Hippocampal formation (tissue), 2 donors: ENCODE measurements around the gene SRPK2.

ENCODE experiments used
- DNase-seq, 2 donors: peaks; one replicate each; lab custom pipeline; 2025; lab: John Stamatoyannopoulos, UW

SRPK2 gene

GRCh38 chr7:105098863-105099515, 289.7 kb downstream of the SRPK2 start:
- DNase-seq: no peak

DNA sequence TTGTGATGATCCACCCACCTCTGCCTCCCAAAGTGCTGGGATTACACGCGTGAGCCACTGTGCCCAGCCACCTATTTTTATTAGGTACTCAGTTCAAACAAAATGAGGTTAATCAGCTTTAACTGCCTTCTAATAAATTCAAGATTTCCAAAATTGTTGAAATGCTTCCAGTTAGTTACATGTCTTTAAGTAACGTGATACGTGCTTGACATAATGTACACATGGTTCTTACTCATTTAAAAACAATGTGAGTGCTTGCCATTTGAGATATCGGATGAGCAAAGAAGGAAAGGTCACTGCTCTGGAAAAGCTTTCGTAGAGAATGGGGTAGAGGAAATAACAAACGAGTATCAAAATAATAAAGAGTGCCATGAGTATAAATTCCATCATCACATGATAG, 291.1 kb downstream of the SRPK2 start:
- no peak for DNase-seq

GRCh38 chr7:105096306-105096705, 292.4 kb downstream of the SRPK2 start:
- no peak for DNase-seq

DNA sequence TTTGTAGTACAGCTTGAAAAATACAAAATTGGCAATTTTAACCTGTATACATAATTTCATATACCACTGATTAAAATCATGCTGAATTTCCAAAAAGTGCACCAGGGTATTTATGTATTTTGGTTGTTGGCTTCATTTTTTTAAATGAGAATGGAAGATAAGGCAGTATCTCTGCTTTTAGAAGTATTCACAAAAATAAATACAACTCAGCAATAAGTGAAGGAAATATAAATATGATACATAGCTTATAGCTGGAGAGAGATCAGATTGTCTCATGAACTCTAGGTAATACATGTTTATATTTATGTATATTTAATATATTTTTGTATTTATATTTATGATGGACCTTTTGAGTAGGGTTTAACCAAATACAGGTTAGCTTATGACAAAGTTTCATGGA, 293.8 kb downstream of the SRPK2 start:
- no peak for DNase-seq

- no peak for DNase-seq
These were observed 300.3 kb downstream of the SRPK2 start for GRCh38 chr7:105088456-105088855.

DNA sequence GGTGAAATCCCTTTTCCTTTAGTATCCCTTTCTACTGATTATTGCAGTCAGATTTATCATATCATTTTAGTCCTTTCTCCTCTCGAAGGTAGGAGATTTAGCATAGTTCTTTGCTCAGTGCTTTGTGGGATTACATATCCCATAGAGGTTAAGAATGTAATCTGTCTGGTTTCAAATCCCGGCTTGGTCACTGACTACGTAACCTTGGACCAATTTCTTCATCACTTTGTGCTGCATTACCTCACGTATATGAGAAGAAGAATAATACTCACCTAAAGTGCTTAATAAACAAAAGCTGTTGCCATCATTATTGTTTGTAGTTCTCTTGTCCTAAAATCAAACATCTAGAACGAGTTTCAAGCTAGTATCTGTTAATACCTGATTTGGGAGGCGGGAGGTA, 300.7 kb downstream of the SRPK2 start:
- DNase-seq: no peak

DNA sequence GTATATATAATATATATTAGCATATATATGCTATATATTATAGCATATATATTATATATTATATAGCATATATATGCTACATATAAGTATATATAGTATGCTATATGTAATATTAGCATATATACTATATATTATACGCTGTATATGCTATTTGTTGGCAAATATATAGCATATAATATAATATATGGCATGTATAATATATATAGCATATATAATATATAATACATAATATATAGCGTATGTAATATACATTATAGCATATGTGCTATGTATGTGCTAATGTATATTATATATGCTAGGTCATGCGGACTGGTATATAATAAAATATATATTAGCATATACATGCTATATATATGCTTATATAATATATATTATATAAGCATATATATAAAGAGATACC, 301.9 kb downstream of the SRPK2 start:
- DNase-seq: no peak

DNA sequence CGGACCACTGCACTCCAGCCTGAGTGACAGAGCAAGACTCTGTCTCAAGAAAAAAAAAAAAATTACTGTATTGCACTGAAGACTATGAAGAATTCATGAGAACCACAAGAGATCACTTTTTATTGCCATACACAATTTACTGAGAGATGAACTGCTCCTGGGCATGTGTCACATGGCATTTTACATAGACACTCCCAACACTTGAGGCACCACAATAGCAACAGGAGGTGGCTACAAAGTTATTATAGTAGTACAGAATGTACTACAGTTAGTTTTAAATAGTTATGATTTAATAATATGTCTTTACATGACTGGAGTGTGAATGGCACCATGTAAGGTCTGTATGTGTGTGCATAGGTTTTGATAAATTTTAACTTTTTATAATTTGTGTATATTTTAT, 304.1 kb downstream of the SRPK2 start:
- no peak for DNase-seq

GRCh38 chr7:105079348-105079747, 309.4 kb downstream of the SRPK2 start:
- DNase-seq: no peak

DNA sequence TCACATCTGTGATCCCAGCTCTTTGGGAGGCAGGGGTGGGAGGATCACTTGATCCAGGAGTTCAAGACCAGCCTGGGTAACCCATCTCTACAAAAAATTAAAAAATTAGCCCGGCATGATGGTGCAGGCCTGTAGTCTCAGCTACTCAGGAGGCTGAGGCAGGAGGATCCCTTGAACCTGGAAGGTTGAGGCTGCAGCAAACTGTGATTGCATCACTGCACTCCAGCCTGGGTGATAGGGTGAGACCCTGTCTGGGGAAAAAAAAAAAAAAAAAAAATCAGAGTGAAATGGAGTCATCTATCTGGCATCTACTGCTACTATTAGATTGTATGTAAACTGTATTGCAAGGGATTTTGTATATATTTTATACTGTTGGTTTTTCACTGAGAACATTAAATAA, 315.6 kb downstream of the SRPK2 start:
- no peak for DNase-seq

- no peak for DNase-seq
These were observed 319.8 kb downstream of the SRPK2 start for GRCh38 chr7:105068886-105069285.

DNA sequence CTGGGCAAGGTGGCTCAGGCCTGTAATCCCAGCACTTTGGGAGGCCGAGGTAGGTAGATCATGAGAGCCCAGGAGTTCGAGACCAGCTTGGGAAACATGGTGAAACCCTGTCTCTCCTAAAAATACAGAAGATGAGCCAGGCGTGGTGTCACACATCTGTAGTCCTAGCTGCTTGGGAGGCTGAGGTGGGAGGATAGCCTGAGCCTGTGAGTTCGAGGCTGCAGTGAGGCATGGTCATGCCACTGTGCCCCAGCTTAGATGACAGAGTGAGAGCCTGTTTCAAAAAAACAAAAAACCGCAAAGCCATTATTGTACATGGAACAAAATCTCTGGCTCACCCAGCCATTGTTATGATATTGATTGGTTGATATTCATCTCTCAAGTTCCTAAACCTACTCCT, 321.0 kb downstream of the SRPK2 start:
- no peak for DNase-seq
